Neuronal stem cell (in vitro differentiated cells): ENCODE measurements around the gene AVP.

Source experiments
- DNase-seq: peaks from one replicate; pipeline ENCODE4 v3.0.0-alpha.2; 2013; ENCODE audit warnings: low spot score
- H2AFZ ChIP-seq: one replicate; pipeline ENCODE4 v1.6.1; 2013; ENCODE audit warnings: mild to moderate bottlenecking, low read length, inconsistent platforms
- H2AK5ac ChIP-seq: 2 replicates; pipeline ENCODE4 v1.6.1; 2013; ENCODE audit warnings: low read depth, mild to moderate bottlenecking, inconsistent platforms, low read length, moderate library complexity, mixed read lengths
- H2BK120ac ChIP-seq: 2 replicates; pipeline ENCODE4 v1.6.1; 2013; ENCODE audit warnings: low read depth, mild to moderate bottlenecking, inconsistent platforms, low read length, moderate library complexity, mixed read lengths
- H2BK12ac ChIP-seq: one replicate; pipeline ENCODE4 v1.6.1; 2013; ENCODE audit warnings: low read length, inconsistent platforms
- H2BK15ac ChIP-seq: 2 replicates; pipeline ENCODE4 v1.6.1; 2013; ENCODE audit warnings: mild to moderate bottlenecking, low read length, inconsistent platforms, mixed read lengths
- H2BK5ac ChIP-seq: one replicate; pipeline ENCODE4 v1.6.1; 2013; ENCODE audit warnings: inconsistent platforms, mild to moderate bottlenecking, low read length, moderate library complexity
- H3K14ac ChIP-seq: one replicate; pipeline ENCODE4 v1.6.1; 2013; ENCODE audit warnings: low read length, inconsistent platforms
- H3K18ac ChIP-seq: 2 replicates; pipeline ENCODE4 v1.6.1; 2013; ENCODE audit warnings: low read length, inconsistent platforms
- H3K23ac ChIP-seq: 2 replicates; pipeline ENCODE4 v1.6.1; 2013; ENCODE audit warnings: low read depth, mild to moderate bottlenecking, mixed read lengths, low read length, inconsistent platforms; ENCODE audit not compliant: poor library complexity
- H3K27ac ChIP-seq: replicated peaks from 3 replicates; pipeline ENCODE4 v1.5.1; 2013; ENCODE audit warnings: low read length, inconsistent platforms
- H3K27me3 ChIP-seq, 3 experiments: 2 replicates each; pipeline ENCODE4 v1.6.1; 2013; ENCODE audit warnings: low read length in 3 of 3, mild to moderate bottlenecking in 2 of 3, inconsistent platforms in 1 of 3, low read depth in 1 of 3, mixed read lengths in 1 of 3, moderate library complexity in 1 of 3; ENCODE audit not compliant: control insufficient read depth in 3 of 3, insufficient read depth in 3 of 3
- H3K36me3 ChIP-seq, 2 donors: replicated peaks in 1 of 2; 2 replicates each; pipeline ENCODE4 v1.6.1; 2013; ENCODE audit warnings: low read length in 2 of 2; ENCODE audit not compliant: control insufficient read depth in 2 of 2, insufficient read depth in 2 of 2
- H3K4ac ChIP-seq: 2 replicates; pipeline ENCODE4 v1.6.1; 2013; ENCODE audit warnings: inconsistent platforms, mild to moderate bottlenecking, low read length, moderate library complexity
- H3K4me1 ChIP-seq, 2 donors: 1 replicate in 1 of 2; 2 replicates in 1 of 2; pipeline ENCODE4 v1.6.1; 2013; ENCODE audit warnings: low read length in 2 of 2, low read depth in 1 of 2; ENCODE audit not compliant: control insufficient read depth in 2 of 2, insufficient read depth in 1 of 2
- H3K4me2 ChIP-seq: one replicate; pipeline ENCODE4 v1.6.1; 2013; ENCODE audit warnings: mild to moderate bottlenecking, low read length, inconsistent platforms; ENCODE audit not compliant: insufficient read depth, poor library complexity, severe bottlenecking
- H3K4me3 ChIP-seq, 2 donors: 2 replicates each; pipeline ENCODE4 v1.5.1; 2013; ENCODE audit warnings: low read length in 2 of 2, mild to moderate bottlenecking in 2 of 2, inconsistent platforms in 1 of 2, moderate library complexity in 1 of 2
- H3K79me1 ChIP-seq: one replicate; pipeline ENCODE4 v1.6.1; 2013; ENCODE audit warnings: low read depth, mild to moderate bottlenecking, inconsistent platforms, low read length, moderate library complexity
- H3K9ac ChIP-seq: one replicate; pipeline ENCODE4 v1.6.1; 2013; ENCODE audit warnings: mild to moderate bottlenecking, low read depth, low read length, inconsistent platforms; ENCODE audit not compliant: poor library complexity
- H3K9me3 ChIP-seq, 2 donors: replicated peaks in 1 of 2; 2 replicates each; pipeline versions ENCODE3 to v1.6.1; 2013; ENCODE audit warnings: low read length in 2 of 2, mild to moderate bottlenecking in 2 of 2, inconsistent platforms in 1 of 2, low read depth in 1 of 2, mixed read lengths in 1 of 2, moderate library complexity in 1 of 2; ENCODE audit not compliant: control insufficient read depth in 2 of 2, insufficient read depth in 1 of 2
- H4K8ac ChIP-seq: one replicate; pipeline ENCODE4 v1.6.1; 2013; ENCODE audit warnings: low read depth, mild to moderate bottlenecking, inconsistent platforms, low read length, moderate library complexity
- H4K91ac ChIP-seq: one replicate; pipeline ENCODE4 v1.6.1; 2013; ENCODE audit warnings: low read length, low read depth, mild to moderate bottlenecking, inconsistent platforms; ENCODE audit not compliant: poor library complexity
- WGBS, 2 donors: extraction: QIAGEN DNeasy Blood & Tissue Kit; methylation state at CpG; one replicate each; pipeline ENCODE4 v1.1.7; 2013; ENCODE audit warnings: missing lambda C conversion rate in 2 of 2, mixed read lengths in 1 of 2; ENCODE audit not compliant: insufficient read length in 2 of 2, insufficient replicate concordance in 1 of 2; ENCODE audit errors: extremely low coverage in 2 of 2; 5-methylcytosine and 5-hydroxymethylcytosine counted together

The AVP gene

DNA sequence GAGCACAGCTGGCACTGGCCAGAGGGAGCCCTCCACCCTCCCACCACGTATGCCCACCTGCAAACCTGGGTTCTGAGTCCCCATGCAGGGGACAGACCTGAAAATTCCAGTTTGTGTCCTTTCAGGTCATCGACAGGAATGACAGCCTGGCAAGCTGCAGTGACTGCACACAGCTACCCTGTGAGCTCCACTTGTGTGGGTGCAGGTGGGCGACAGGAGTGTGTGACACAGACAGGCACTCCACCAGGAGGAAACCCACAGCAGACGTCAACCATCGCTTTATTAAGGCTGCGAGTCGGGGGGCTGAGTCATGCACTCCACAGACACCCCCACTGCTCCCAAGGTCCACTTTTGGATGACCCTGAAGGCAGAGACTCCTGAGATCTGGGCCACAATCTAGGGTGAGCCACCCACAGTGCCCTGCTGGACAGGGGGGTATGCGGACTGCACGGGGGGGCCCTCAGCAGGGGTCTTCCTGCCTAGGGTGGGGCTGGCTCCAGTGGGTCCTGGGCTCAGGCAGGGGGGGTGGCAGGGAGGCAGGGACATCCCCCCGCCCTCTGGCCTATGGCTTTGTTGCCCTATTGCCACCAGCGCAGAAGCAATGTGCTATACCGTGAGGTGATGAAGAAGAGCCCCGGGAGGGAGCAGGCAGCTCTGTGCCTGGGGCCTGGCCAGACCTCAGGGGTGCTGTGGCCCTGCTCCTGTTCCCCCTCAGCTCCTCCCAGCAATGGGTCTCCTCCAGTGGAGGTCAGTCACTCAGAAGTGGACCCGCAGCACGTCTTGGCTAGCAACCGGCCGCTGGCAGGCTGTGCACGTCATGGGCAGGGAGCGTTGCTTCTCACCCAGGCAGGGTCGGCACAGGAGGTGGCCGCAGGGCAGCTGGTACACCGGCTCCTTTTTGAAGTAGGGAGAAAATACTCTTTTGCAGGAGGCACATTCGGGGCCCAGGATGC is 25.1 kb upstream of the AVP start:
- H2BK5ac ChIP-seq, result no peak overlapping the region
- no CpG with 5 or more reads among the region's 23 CpGs for WGBS, 2 donors
- no peak overlapping the region for H3K9ac ChIP-seq
- no peak overlapping the region for H2AFZ ChIP-seq
- peaks cover 6 to 19% of the 10 kb centered on the region in 2 donors for H3K36me3 ChIP-seq
- H4K8ac ChIP-seq, result no peak overlapping the region
- no peak overlapping the region for H2BK120ac ChIP-seq
- no peak overlapping the region for H3K4me2 ChIP-seq
- no peak overlapping the region for H4K91ac ChIP-seq
- peaks cover 2 to 7% of the 10 kb centered on the region in 2 donors for H3K4me1 ChIP-seq
- H3K23ac ChIP-seq, result peak overlapping the region; percentile 36
- no peak overlapping the region for H3K14ac ChIP-seq
- H3K9me3 ChIP-seq, result no peaks in the 10 kb centered on the region
- H3K27ac ChIP-seq, result no peak overlapping the region
- H3K27me3 ChIP-seq, result no peaks in the 10 kb centered on the region
- H2BK12ac ChIP-seq, result no peak overlapping the region
- DNase-seq, result no peak
- no peak overlapping the region for H3K4me3 ChIP-seq
- no peak overlapping the region for H2BK15ac ChIP-seq
- no peaks in the 10 kb centered on the region for H3K79me1 ChIP-seq
- no peak overlapping the region for H3K18ac ChIP-seq
- no peak overlapping the region for H3K4ac ChIP-seq
- no peak overlapping the region for H2AK5ac ChIP-seq

DNA sequence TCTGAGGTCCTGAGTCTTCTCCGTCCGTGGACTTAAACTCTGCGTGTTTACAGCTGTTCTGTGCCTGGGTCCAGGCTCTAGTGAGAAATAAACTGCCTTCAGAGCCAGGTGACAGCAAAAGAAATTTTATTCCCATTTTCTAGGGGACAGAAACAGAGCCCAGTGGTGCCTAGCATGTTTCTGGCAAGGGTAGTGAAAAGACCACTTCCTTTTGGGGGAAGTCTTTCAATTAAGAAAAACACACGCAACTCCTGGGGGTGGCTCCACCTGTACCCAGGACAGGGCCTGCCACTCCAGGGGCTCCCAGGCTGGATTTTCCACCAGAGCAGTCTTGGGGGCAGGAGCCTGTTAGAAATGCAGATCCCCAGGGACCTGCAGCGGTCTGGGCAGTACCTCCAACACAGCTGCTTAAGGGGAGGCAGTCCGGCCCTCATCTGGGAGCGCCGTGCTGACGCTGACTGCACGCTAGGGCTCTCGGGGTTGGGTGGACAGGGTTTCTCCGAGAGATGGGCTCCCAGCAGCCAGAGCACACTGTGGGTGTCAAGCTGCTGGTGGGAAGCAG is 23.0 kb upstream of the AVP start:
- Histone ChIP-seq H3K27me3 (no peaks in the 10 kb centered on the region), H3K4me3 (no peak overlapping the region), H2BK5ac (no peak overlapping the region), H3K27ac (no peak overlapping the region), H2AFZ (no peak overlapping the region), H3K36me3 (peaks cover 3 to 13% of the 10 kb centered on the region in 2 donors), H3K9me3 (no peaks in the 10 kb centered on the region), H2BK120ac (no peak overlapping the region), H3K18ac (peak overlapping the region; percentile 4), H3K14ac (no peak overlapping the region), H4K8ac (no peak overlapping the region), H3K9ac (no peak overlapping the region), H3K23ac (no peak overlapping the region), H4K91ac (no peak overlapping the region), H2AK5ac (no peak overlapping the region), H3K4ac (no peak overlapping the region), H2BK15ac (no peak overlapping the region), H3K4me2 (no peak overlapping the region), H2BK12ac (no peak overlapping the region), H3K79me1 (no peaks in the 10 kb centered on the region), H3K4me1 (peaks cover 2 to 7% of the 10 kb centered on the region in 2 donors)
- WGBS, 2 donors, result no CpG with 5 or more reads among the region's 12 CpGs
- no peak for DNase-seq

DNA sequence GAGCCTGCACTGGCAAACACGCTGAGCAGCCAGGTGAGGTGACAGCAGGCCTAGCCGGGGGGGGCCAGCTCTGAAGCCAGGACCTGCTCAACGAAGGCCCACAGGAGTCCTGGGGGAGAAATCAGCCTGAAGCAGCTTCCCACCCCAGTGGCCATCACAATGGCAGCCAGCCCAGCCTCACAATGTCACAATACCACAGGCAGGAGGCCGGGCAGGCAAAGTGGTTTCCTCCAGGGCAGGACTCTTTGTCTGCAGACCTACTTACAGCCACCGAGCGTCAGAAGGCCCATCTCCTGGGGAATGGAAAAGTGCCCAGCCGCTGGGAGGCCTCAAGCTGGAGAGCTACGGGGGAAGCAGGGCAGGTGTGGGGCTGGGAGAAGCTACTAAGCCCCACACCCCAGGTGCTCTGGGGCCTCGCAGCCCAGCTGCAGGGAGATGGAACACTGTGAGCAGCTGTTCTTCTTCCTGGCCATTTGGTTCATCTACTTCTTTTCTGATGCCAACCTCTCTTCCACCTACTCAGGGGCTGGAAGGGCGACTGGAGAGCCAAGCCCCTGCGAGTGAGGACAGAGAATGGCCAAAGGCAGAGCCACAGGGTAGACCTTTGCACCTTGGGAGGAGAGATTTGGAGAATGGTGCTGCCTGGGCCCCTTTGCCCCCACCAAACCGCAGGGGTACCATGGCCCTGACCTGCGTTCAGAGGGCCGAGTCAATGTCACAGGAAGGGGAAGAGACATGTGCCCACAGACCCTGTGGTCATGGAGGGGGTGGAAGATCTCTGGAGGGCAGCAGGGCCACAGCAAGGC is 22.3 kb upstream of the AVP start:
- no peak overlapping the region for H3K9ac ChIP-seq
- no peaks in the 10 kb centered on the region for H3K27me3 ChIP-seq
- no peak overlapping the region for H4K91ac ChIP-seq
- peaks cover 2 to 7% of the 10 kb centered on the region in 2 donors for H3K4me1 ChIP-seq
- no peak overlapping the region for H3K27ac ChIP-seq
- peak overlapping the region; percentile 49 for H3K14ac ChIP-seq
- H2AK5ac ChIP-seq, result peak overlapping the region; percentile 9
- H3K23ac ChIP-seq, result no peak overlapping the region
- no CpG with 5 or more reads among the region's 14 CpGs for WGBS, 2 donors
- no peak overlapping the region for H2BK5ac ChIP-seq
- no peak for DNase-seq
- no peak overlapping the region for H3K4ac ChIP-seq
- no peak overlapping the region for H3K4me2 ChIP-seq
- peaks cover 3 to 13% of the 10 kb centered on the region in 2 donors for H3K36me3 ChIP-seq
- no peaks in the 10 kb centered on the region for H3K9me3 ChIP-seq
- peak overlapping the region; percentile 4 for H3K18ac ChIP-seq
- H2BK120ac ChIP-seq, result no peak overlapping the region
- H2BK12ac ChIP-seq, result no peak overlapping the region
- no peak overlapping the region for H2AFZ ChIP-seq
- H3K4me3 ChIP-seq, result no peak overlapping the region
- no peaks in the 10 kb centered on the region for H3K79me1 ChIP-seq
- H4K8ac ChIP-seq, result no peak overlapping the region
- no peak overlapping the region for H2BK15ac ChIP-seq
